K562 (cell line): ENCODE data around the gene MLN.

Experiments
- BCLAF1 ChIP-seq, 2 experiments: fragments of 450-650 bp in 1 of 2; IDR thresholded peaks; 2 replicates each; pipeline ENCODE4 v1.6.1; 2011 to 2017; ENCODE audit warnings: low read depth in 2 of 2, antibody characterized with exemption in 1 of 2, borderline replicate concordance in 1 of 2, low read length in 1 of 2, mild to moderate bottlenecking in 1 of 2, mixed read lengths in 1 of 2; ENCODE audit not compliant: control insufficient read depth in 1 of 2
- KHSRP ChIP-seq: fragments of 450-650 bp; IDR thresholded peaks from 2 replicates; pipeline ENCODE4 v1.6.1; 2017
- MEF2D ChIP-seq: conservative IDR thresholded peaks from 2 replicates; pipeline ENCODE4 v1.6.1; 2016; ENCODE audit warnings: low read depth, missing genetic modification characterization, missing compliant biosample characterization
- POLR2AphosphoS5 ChIP-seq: IDR thresholded peaks from 2 replicates; pipeline ENCODE4 v1.6.1; 2011; ENCODE audit warnings: mild to moderate bottlenecking, low read depth, low read length, moderate library complexity; ENCODE audit not compliant: control insufficient read depth, insufficient read depth
- TBL1XR1 ChIP-seq, 2 experiments: IDR thresholded peaks; 2 replicates each; pipeline ENCODE4 v1.6.1; 2012; ENCODE audit warnings: improper control_type of control experiment in 2 of 2, low read length in 2 of 2, mild to moderate bottlenecking in 1 of 2
- ZBTB12 ChIP-seq: fragments of 250-450 bp; sonication (Bioruptor Pico); IDR thresholded peaks from 2 replicates; pipeline ENCODE4 v1.4.0; 2020

GRCh38 chr6:33850296-33850695 is 46.5 kb upstream of the MLN start:
- TF ChIP-seq POLR2AphosphoS5 (no peak), TBL1XR1 (IDR thresholded peaks at IDR 0.05; ENCODE audit: low read length in 2 of 2) (no peak), ZBTB12 (CRISPR knock-in tag) (no peak), BCLAF1 (IDR thresholded peaks at IDR 0.05; ENCODE audit: borderline replicate concordance in 1 of 2, control insufficient read depth in 1 of 2, low read depth in 2 of 2, low read length in 1 of 2) (no peak), KHSRP (no peak), MEF2D (tag) (no peak)
